A673 (cell line): ENCODE data around the gene S100A10. TPM values are rescaled to one million over a fixed set of nuclear protein-coding genes. Genes with fewer than 3 reads are reported as not detected.

Source experiments
- BruUV-seq: library from RNA; stranded (reverse); fragments of 400-500 nt; replicated peaks from 2 replicates; lab custom pipeline; 2021; lab: Mats Ljungman, UMichigan
- CTCF ChIA-PET: fragments of 300-600 bp; sonication (Branson Sonifier 250); formaldehyde crosslinking; loops from one replicate; lab custom pipeline; 2022; ENCODE audit warnings: antibody characterized with exemption; lab: Charles Lee
- POLR2A ChIA-PET: fragments of 300-600 bp; sonication (Branson Sonifier 250); formaldehyde crosslinking; loops from one replicate; lab custom pipeline; 2022; ENCODE audit warnings: antibody characterized with exemption; ENCODE audit not compliant: low non-redundant PET; lab: Charles Lee
- DNase-seq: peaks from one replicate; pipeline ENCODE4 v3.0.0-alpha.2; 2015; ENCODE audit warnings: low spot score
- H3K27ac ChIP-seq: fragments of 200-600 bp; sonication (generic); 2 replicates; pipeline ENCODE4 v1.5.1; 2016; ENCODE audit warnings: mixed run types, low read depth, mild to moderate bottlenecking, mixed read lengths, antibody characterized with exemption, low read length; ENCODE audit not compliant: poor library complexity, severe bottlenecking
- H3K27me3 ChIP-seq: fragments of 200-600 bp; sonication (generic); replicated peaks from 2 replicates; pipeline ENCODE4 v1.6.1; 2017; ENCODE audit warnings: mixed run types, low read depth, mild to moderate bottlenecking, mixed read lengths, antibody characterized with exemption, low read length; ENCODE audit not compliant: insufficient read depth, poor library complexity
- H3K36me3 ChIP-seq: fragments of 200-600 bp; sonication (generic); 2 replicates; pipeline ENCODE4 v1.6.1; 2016; ENCODE audit warnings: mixed run types, mild to moderate bottlenecking, mixed read lengths, antibody characterized with exemption, low read length; ENCODE audit not compliant: insufficient read depth, poor library complexity, severe bottlenecking
- H3K4me1 ChIP-seq: fragments of 200-600 bp; sonication (generic); 2 replicates; pipeline ENCODE4 v1.6.1; 2017; ENCODE audit warnings: mixed run types, mild to moderate bottlenecking, mixed read lengths, antibody characterized with exemption, low read length; ENCODE audit not compliant: insufficient read depth, poor library complexity, severe bottlenecking
- H3K4me3 ChIP-seq: fragments of 200-600 bp; sonication (generic); 2 replicates; pipeline ENCODE4 v1.5.1; 2016; ENCODE audit warnings: low read depth, mixed run types, mild to moderate bottlenecking, mixed read lengths, low read length; ENCODE audit not compliant: poor library complexity, severe bottlenecking
- H3K9me3 ChIP-seq: fragments of 200-600 bp; sonication (generic); 2 replicates; pipeline ENCODE4 v1.6.1; 2016; ENCODE audit warnings: mixed run types, low read depth, mild to moderate bottlenecking, mixed read lengths, antibody characterized with exemption, low read length; ENCODE audit not compliant: poor library complexity, severe bottlenecking
- CTCF ChIP-seq: fragments of 300-800, 200-600 bp; sonication (generic); conservative IDR thresholded peaks from 2 replicates; pipeline ENCODE4 v1.5.1; 2017; ENCODE audit warnings: low read depth, mild to moderate bottlenecking, antibody characterized with exemption, low read length, moderate library complexity, mixed read lengths
- EZH2 ChIP-seq: fragments of 200-600 bp; sonication (generic); IDR thresholded peaks from 2 replicates; pipeline ENCODE4 v1.6.1; 2017; ENCODE audit warnings: borderline replicate concordance, low read depth, mild to moderate bottlenecking, mixed read lengths, antibody characterized with exemption, low read length; ENCODE audit not compliant: poor library complexity, severe bottlenecking
- intact Hi-C: fragments of 100-400 bp; cut with micrococcal nuclease; formaldehyde crosslinking; loops from one replicate; pipeline ENCODE4 v1.10.0; 2022; ENCODE audit not compliant: unreplicated experiment
- total RNA-seq: library from RNA; stranded (reverse); gene quantifications from 2 replicates; pipeline ENCODE4 v1.2.3, GENCODE V29; 2021

S100A10 gene
- total RNA-seq, 1 experiment from 2014 or later = 42.4 TPM

- TF ChIP-seq EZH2 = no peak
- TF ChIP-seq CTCF = no peak
- intact Hi-C loops = no loop called here
- ChIA-PET CTCF (no interaction called here), POLR2A (no interaction called here)
- no peaks in the 10 kb centered on the region for H3K27me3 ChIP-seq
- peaks cover 33% of the 10 kb centered on the region for H3K4me1 ChIP-seq
- H3K27ac ChIP-seq = no peak overlapping the region
- H3K4me3 ChIP-seq = no peak overlapping the region
- BruUV-seq = no TSS peak
- no peaks in the 10 kb centered on the region for H3K9me3 ChIP-seq
- no peak for DNase-seq
- peaks cover 6% of the 10 kb centered on the region for H3K36me3 ChIP-seq
Measured at GRCh38 chr1:151984313-151984956, 9.2 kb downstream of the S100A10 start.

- CTCF ChIA-PET = no interaction called here
- intact Hi-C loops = no loop called here
- no peak for DNase-seq
- Histone ChIP-seq H3K9me3 (no peaks in the 10 kb centered on the region), H3K36me3 (peaks cover 6% of the 10 kb centered on the region), H3K4me1 (peaks cover 16% of the 10 kb centered on the region), H3K27me3 (peaks cover 16% of the 10 kb centered on the region), H3K27ac (no peak overlapping the region), H3K4me3 (no peak overlapping the region)
- TF ChIP-seq EZH2 = no peak
- TF ChIP-seq CTCF = no peak
- BruUV-seq = no TSS peak
- POLR2A ChIA-PET = no interaction called here
Measured at GRCh38 chr1:151982300-151983005, 11.2 kb downstream of the S100A10 start.

GRCh38 chr1:151981178-151981525 is 12.5 kb downstream of the S100A10 start:
- Histone ChIP-seq H3K36me3 (peaks cover 6% of the 10 kb centered on the region), H3K4me3 (no peak overlapping the region), H3K27me3 (peaks cover 22% of the 10 kb centered on the region), H3K4me1 (peaks cover 13% of the 10 kb centered on the region), H3K27ac (no peak overlapping the region), H3K9me3 (no peaks in the 10 kb centered on the region)
- no TSS peak for BruUV-seq
- DNase-seq = no peak
- ChIA-PET POLR2A (no interaction called here), CTCF (no interaction called here)
- intact Hi-C loops = no loop called here
- no peak for TF ChIP-seq CTCF
- no peak for TF ChIP-seq EZH2
